HG03571 (cell line): ENCODE measurements around the gene JPH2.

Source experiments
- ATAC-seq: cut with Tn5 transposase; IDR thresholded peaks from one replicate; pipeline ENCODE4 v1.9.1; 2021; ENCODE audit not compliant: unreplicated experiment

Gene JPH2

DNA sequence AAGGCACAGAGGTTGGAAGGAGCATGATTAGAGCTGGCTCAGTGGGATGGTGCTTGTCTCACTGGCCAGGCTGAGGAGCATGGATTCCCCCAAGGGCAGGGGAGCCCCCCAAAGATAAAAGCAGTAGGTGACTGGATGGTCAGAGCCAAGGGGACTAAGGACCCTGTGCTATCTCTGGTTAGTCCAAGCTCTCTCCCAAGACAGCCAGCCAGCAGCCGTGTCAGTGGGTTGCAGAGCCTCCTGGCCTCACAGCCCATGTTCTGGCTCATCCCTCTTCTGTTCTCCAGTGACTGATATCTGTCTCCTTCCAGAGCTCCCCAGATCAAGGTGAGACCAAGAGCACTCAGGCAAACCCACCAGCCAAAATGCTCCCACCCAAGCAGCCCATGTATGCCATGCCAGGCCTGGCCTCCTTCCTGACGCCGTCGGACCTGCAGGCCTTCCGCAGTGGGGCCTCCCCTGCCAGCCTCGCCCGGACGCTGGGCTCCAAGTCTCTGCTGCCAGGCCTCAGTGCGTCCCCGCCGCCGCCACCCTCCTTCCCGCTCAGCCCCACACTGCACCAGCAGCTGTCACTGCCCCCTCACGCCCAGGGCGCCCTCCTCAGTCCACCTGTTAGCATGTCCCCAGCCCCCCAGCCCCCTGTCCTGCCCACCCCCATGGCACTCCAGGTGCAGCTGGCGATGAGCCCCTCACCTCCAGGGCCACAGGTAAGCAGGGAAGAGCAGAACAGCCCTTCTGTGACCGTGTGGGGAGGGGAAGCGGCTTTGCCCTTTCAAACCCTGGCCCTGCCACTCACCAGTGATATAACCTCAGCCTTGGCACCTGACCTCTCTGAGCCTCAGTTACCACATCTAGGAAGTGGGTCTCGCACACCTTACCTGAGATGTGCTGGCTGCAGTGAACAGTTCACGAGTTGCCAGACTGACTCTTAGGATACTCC is 121.3 kb downstream of the JPH2 start:
- no peak for ATAC-seq

DNA sequence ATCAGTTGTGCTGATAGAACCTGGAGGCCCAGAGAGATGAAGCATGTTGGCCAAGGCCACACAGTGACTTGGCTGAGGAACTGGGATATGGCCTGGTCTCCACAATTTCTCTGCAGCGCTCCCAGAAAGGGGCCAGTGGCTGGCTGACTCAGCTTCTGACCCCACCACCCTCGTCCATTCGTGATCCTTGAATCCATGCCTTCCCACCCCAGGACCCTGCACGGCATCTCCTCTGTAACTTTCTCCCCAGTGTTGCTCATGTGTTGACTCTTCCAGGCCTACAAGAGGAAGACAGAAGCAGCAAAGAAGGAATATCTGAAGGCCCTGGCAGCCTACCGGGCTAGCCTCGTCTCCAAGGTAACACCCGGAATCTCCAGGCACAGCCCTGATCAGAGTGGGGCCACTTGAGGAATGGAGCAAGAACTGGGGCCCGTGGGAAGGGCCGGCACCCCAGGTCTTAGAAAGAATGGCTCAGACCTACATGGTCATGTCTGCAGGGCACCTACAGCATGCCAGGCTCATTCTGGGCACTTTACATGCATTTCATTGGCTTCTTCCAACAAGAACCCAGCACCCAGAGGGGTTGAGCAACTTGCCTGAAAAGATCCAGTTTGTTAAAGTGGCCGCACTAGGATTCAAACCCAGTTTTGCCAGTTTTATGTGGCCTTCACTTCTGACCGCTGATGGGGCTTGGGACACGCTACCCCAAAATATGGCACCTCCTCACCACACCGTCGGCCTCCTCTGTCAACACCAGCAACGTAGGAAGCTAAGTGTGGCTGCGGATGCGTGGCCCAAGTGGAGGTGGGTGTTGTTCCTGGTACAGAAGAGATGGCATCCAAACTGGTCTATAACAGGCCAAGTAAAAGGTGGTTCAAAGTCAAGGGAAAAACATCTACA is 122.2 kb downstream of the JPH2 start:
- no peak for ATAC-seq
